NCI-H69 (cell line): ENCODE data around the gene VWF.

ENCODE experiments used
- DNase-seq: peaks from one replicate; lab custom pipeline; 2025; lab: John Stamatoyannopoulos, UW

The VWF gene

DNA sequence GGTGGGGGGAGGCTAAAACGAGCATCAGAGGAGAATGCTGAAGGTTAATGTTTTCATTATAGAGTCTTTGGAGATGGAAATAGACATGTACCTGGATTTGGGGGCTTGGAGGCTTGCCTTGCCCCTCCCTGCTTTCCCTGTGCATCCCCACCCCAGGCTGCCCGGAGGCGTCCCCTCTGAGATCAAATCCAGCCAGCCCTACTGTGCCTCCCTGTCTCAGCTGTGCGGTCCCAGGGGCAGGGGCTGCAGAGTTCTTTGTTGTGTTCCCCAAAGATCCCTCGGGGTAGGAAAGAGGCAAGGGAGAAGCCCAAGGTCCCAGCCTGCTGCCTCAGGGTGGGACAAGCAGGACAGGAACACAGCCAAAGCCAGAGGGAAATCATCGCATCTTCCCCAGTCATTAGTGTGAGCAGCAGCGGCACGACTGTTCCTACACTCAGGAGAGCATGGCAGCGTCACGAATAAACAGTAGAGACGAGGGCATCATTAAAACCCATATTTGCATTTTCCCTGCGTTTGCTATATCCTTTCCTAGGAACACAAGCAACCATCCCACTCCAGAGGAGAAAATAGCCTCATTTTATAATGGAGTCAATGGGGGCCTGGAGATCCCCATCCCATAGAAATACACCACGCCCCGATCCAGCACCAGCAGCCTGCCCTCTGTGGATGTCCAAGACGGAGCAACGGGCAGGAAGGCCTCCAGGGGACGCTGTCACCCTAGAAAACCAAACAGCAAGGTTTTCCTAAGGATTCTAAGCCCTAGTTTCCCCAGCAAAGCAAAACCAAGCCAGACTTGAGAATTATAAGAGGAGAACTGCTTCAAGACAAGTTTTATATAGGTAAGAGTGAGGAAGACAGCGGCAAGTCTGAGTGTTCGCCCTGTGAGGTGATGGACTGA is 211.8 kb downstream of the VWF start:
- peak; percentile 11 for DNase-seq

DNA sequence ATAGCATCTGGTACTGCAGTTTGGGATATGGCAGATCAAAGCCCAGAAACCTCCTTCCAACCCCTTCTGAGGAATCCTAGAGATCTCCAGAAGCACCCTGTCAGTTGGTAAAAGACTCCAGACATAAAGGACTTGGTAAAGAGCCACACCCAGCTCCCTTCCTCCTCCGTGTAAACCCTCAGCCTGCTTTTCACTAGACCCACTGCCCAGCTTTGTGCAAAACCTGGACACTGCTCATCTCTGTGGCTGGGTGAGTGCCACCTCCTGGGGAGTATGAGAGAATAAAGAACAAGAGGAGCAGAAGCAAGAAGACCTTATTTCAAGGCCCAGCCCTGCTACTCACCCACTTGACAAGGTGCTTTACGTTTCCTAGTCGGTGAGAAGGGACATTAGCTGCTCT is 212.5 kb downstream of the VWF start:
- DNase-seq, result no peak

- DNase-seq, result no peak
Measured at GRCh38 chr12:5910790-5911548, 213.5 kb downstream of the VWF start.

DNA sequence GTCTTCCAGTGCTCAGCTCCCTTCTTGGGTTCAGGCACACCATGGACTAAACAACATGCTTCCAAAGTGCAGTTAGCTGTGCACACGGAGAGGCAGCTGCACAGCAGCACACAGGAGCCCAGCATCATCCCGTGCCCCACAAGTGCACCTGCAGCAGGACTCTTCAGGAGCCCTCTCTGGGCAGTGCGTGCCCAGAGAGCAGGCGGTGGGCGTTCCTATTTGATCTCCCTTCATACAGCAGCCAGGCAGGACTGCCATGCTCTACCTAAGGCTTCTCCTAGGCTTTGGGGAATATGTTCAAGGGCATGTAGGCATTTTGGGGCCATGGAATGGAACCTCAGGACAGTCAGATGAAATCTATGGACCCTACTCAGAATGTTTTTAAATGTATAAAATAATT is 214.9 kb downstream of the VWF start:
- DNase-seq, result no peak

- DNase-seq, result no peak
Measured at GRCh38 chr12:5908251-5908650, 216.2 kb downstream of the VWF start.

GRCh38 chr12:5907807-5908206 is 216.7 kb downstream of the VWF start:
- no peak for DNase-seq

DNA sequence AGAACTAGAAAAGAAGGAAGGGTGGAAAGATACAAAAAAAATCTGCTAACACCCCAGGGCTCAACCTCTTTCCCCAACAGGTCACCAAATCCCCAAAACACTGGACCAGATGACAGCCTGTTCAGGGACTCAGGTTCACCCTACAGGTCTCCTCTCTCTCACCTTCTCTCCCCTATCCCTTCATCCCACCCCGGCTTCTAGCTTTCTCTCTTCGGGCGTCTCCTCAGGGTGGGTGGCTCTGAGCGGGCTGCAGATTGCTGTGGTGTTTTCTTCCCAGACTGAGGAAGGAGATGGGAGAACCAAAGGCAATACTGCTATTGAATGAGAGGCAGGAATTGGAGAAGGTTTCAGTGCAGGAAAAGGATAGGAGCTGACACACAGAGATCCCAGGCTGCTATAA is 218.7 kb downstream of the VWF start:
- no peak for DNase-seq

- DNase-seq, result no peak
Measured at GRCh38 chr12:5904969-5905368, 219.5 kb downstream of the VWF start.

- no peak for DNase-seq
Measured at GRCh38 chr12:5904441-5904840, 220.0 kb downstream of the VWF start.

- DNase-seq, result no peak
Measured at GRCh38 chr12:5902736-5903135, 221.7 kb downstream of the VWF start.

DNA sequence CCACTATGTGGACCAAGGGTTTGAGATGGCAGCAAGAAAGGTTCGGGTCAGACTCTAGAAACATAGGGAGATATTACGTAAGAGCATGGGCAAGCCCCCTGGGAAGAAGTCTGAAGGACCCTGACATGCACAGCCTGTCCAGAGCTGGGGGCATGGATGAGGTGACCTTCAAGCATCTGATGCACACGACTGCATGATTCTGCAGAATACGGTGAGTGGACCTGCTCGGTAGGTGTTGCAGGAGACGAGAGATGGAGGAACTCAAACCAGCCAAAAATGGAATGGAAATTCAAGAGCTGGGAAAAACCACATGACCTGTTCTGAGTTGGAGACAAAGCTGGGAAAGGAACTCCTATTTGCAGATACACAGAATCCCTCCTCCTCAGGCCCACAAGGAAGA is 223.1 kb downstream of the VWF start:
- no peak for DNase-seq

DNA sequence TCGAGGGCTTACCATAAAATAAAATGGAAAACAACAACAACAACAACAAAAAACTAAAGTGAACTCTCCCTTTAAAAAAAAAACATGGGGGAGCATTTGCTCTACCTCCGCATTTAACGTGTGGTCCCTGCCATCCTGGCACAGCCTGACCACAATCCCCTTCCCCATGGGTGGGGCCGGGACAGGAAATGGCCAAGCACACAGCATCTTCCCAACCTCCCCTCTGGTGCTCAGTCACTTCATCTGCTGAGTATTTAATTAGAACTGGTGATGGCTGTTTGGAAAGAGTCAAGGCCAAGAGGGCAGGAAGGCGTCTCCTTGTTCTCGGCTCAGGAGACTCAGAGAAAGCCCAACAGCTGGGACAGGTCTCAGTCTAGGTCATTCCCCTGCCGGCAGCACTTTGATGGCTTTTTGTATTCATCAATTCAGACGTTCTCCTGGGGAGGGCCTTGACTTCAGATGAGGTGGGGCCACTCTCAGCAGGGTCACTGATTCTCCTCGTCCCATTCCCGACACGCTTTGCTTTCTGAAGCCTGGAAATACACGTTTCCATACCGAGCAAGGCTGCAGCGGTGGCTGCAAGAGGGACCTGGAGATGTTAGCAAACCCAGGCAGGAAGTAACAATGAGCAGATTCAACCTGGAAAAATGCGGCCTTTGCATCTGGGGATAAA is 223.8 kb downstream of the VWF start:
- no peak for DNase-seq

DNA sequence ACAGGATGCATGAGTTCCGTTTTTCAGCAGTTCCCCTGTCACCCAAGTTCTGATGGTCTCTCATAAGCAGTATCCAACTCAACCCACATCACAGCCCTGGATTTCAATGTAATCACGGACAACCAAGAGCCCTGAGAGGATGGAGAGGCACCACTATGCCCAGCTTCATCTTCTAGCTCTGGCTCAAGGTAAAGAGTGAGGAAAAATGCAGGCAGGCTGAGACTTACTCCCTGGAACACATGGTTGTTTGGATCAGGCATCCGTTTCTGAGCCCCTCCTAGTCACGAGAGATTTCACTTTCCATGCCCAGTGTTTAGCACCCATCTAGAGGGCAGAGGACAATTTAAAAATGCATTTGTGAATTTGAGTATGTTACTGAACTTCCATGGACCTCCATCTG is 224.4 kb downstream of the VWF start:
- no peak for DNase-seq

GRCh38 chr12:5899675-5900074 is 224.8 kb downstream of the VWF start:
- DNase-seq, result no peak

DNA sequence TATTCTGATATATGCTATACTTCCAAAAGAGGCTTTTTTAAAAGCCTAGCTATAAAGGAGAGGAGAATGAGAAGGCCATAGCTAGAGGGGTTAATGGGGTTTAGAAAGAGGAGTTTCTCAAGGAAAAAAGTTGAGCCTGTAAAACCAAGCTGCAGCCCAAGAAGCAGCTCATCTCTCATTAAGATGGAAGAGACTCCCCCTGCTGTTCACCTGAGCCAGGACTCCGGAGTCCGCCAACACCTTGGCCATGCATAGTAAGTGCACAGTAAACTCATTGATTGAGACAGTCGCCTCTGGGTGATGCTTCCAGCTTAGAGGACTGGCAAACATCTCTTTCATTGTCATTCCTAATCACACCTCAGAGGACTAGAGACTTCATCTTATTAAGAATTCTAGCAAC is 225.6 kb downstream of the VWF start:
- no peak for DNase-seq
